Heart left ventricle (tissue), 13 donors: ENCODE measurements around the gene KCNH1.

Experiments
- POLR2A ChIP-seq, 2 donors: fragments of 450-650 bp; IDR thresholded peaks; one replicate each; pipeline ENCODE4 v1.6.1; 2017; ENCODE audit warnings: antibody characterized with exemption in 2 of 2, mild to moderate bottlenecking in 2 of 2, moderate library complexity in 2 of 2
- TF ChIP-seq, protein P1 (sequence below), 12 donors: fragments of 200-600 bp; sonication (generic) in 4 of 12; IDR thresholded peaks; one replicate each; pipeline versions ENCODE4 v1.5.0 to v1.8.0; 2018 to 2022; ENCODE audit warnings: antibody characterized with exemption in 12 of 12, mild to moderate bottlenecking in 5 of 12
- donor health status: ischemic (EF 13 %, LVEDD 7.1; RV severe dilation, severe dysfunction).
- donor health status: DM: no; HTN: yes; CAD: no.
- donor health status: DM: no; HTN: no; CAD: no.
- donor health status: ischemic (EF 25% LVEDD 6.9; RV normal size, moderate dysfunction).
- donor health status: ischemic (EF 25% LVEDD 5.7; RV mildly dilated, moderate dysfunction).
- donor health status: ischemic (EF 35%, LVEDD 5.7; RV mildly dilated, moderate dysfunction).
- donor health status: nonischemic (EF 11% LVEDD 7.7; RV severe dilation, severe dysfunction).
- donor health status: DM: yes; HTN: yes; CAD: no.
- donor health status: PGD.
- donor health status: ischemic (EF 29% LVEDD 5.4; RV normal size, mild dysfunction).
- donor health status: nonischemic (EF 23%, LVEDD 6.1; RV moderate dilation, normal function).

DNA sequence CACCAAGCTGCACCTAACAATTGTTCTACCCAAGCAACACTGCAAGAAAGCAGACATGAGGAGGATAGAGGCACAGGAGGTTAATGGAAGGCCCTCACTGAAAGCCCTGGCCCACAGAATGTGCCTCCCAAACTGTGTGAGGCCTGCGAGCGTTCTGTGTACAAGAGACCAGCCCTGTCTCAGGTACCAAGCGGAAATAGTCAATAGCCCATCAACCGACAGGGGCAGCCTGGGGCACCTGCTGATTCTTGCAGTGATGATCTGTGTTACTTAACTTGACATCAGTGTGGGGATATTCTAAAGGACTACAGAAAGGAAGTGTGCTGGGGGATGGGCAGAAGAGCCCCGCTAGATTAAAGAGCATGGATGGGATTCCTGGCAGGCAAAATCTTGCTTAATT, 392.4 kb downstream of the KCNH1 start:
- TF ChIP-seq, protein P1, sequence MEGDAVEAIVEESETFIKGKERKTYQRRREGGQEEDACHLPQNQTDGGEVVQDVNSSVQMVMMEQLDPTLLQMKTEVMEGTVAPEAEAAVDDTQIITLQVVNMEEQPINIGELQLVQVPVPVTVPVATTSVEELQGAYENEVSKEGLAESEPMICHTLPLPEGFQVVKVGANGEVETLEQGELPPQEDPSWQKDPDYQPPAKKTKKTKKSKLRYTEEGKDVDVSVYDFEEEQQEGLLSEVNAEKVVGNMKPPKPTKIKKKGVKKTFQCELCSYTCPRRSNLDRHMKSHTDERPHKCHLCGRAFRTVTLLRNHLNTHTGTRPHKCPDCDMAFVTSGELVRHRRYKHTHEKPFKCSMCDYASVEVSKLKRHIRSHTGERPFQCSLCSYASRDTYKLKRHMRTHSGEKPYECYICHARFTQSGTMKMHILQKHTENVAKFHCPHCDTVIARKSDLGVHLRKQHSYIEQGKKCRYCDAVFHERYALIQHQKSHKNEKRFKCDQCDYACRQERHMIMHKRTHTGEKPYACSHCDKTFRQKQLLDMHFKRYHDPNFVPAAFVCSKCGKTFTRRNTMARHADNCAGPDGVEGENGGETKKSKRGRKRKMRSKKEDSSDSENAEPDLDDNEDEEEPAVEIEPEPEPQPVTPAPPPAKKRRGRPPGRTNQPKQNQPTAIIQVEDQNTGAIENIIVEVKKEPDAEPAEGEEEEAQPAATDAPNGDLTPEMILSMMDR (IDR thresholded peaks at IDR 0.05): no peak
- TF ChIP-seq POLR2A (IDR thresholded peaks at IDR 0.05): no peak
